Measurements from ENCODE around the gene PAGR1.

The PAGR1 gene

DNA sequence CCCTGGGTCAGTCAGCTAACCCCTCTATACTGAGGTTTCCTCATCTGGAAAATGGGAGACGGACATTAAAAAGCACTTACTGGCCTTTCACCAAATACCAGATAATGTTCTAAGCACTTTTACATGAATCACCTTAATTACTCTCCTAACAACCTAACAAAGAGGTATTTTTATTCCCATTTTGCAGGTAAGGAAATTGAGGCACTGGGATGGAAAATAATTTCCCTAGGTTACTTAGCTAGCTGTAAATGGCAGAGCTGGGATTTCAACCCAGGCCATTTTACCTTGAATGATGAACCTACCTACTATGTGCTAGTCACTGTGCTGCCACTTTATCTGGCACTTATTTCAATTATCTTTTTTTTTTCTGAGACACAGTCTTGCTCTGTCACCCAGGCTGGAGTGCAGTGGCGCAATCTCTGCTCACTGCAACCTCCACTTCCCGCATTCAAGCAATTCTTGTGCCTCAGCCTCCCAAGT, 21.7 kb upstream of the PAGR1 start:
- H3K9me3 ChIP-seq (ENCODE audit: control insufficient read depth, insufficient read depth, low read depth, low read length), result no peaks in the 10 kb centered on the region
- no peaks in the 10 kb centered on the region for H3K27me3 ChIP-seq (ENCODE audit: control insufficient read depth, insufficient read depth, low read length)
- H3K4me3 ChIP-seq (ENCODE audit: low read depth, low read length), result no peak overlapping the region
- H3K9ac ChIP-seq (ENCODE audit: low read length), result no peak overlapping the region
- H3K4me1 ChIP-seq (ENCODE audit: control insufficient read depth, insufficient read depth, low read length), result peaks cover 11% of the 10 kb centered on the region
- peaks cover 46% of the 10 kb centered on the region for H3K36me3 ChIP-seq (ENCODE audit: control insufficient read depth, insufficient read depth, low read length)
- H3K27ac ChIP-seq (ENCODE audit: low read depth, low read length), result no peak overlapping the region

DNA sequence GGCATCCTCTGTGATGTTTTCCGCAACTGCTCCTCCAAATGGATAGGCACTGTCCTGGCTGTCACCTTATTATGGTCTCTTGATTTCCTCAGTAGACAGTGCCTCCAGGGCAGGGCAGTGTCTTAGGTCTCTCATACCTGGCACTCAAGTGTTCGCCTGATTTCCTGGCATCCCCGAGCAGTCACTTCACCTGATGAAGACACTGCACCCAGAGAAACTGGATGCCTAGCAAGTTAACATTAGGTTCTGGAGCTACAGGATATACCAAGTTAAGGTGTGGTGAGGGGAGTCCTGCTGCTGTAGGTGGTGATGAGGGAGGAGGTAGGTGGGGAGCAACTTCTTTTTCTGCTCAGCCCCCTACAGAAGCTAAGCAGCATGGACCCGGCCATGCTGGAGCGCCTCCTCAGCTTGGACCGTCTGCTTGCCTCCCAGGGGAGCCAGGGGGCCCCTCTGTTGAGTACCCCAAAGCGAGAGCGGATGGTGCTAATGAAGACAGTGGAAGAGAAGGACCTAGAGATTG, 13.5 kb upstream of the PAGR1 start:
- Histone ChIP-seq H3K9me3 (ENCODE audit: control insufficient read depth, insufficient read depth, low read depth, low read length) (no peaks in the 10 kb centered on the region), H3K4me1 (ENCODE audit: control insufficient read depth, insufficient read depth, low read length) (peaks cover 19% of the 10 kb centered on the region), H3K4me3 (ENCODE audit: low read depth, low read length) (no peak overlapping the region), H3K36me3 (ENCODE audit: control insufficient read depth, insufficient read depth, low read length) (peaks cover 73% of the 10 kb centered on the region), H3K27me3 (ENCODE audit: control insufficient read depth, insufficient read depth, low read length) (no peaks in the 10 kb centered on the region), H3K27ac (ENCODE audit: low read depth, low read length) (no peak overlapping the region), H3K9ac (ENCODE audit: low read length) (no peak overlapping the region)

DNA sequence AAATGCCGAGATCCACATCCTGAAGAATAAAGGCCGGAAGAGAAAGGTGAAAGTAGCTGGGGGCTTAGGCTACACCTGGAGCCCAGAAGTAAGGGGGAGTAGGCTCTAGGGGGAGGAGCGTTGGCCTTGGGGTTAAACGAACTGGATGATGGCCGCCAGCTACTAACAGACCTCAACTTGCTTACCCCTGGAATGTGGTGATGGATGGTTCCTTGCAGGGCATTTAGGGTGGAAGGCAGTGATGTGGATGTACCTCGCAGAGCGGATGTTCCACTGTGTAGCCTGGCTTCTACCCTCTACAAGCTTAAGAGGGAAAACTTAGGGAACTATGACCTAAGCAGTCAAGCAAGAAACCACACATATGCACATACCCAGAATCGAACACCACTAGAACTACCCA, 11.9 kb upstream of the PAGR1 start:
- Histone ChIP-seq H3K27ac (ENCODE audit: low read depth, low read length) (no peak overlapping the region), H3K9ac (ENCODE audit: low read length) (no peak overlapping the region), H3K4me3 (ENCODE audit: low read depth, low read length) (peak overlapping the region; percentile 79; the same call in 1 of the 2 replicates), H3K4me1 (ENCODE audit: control insufficient read depth, insufficient read depth, low read length) (peaks cover 25% of the 10 kb centered on the region), H3K27me3 (ENCODE audit: control insufficient read depth, insufficient read depth, low read length) (no peaks in the 10 kb centered on the region), H3K9me3 (ENCODE audit: control insufficient read depth, insufficient read depth, low read depth, low read length) (no peaks in the 10 kb centered on the region), H3K36me3 (ENCODE audit: control insufficient read depth, insufficient read depth, low read length) (peaks cover 70% of the 10 kb centered on the region)

DNA sequence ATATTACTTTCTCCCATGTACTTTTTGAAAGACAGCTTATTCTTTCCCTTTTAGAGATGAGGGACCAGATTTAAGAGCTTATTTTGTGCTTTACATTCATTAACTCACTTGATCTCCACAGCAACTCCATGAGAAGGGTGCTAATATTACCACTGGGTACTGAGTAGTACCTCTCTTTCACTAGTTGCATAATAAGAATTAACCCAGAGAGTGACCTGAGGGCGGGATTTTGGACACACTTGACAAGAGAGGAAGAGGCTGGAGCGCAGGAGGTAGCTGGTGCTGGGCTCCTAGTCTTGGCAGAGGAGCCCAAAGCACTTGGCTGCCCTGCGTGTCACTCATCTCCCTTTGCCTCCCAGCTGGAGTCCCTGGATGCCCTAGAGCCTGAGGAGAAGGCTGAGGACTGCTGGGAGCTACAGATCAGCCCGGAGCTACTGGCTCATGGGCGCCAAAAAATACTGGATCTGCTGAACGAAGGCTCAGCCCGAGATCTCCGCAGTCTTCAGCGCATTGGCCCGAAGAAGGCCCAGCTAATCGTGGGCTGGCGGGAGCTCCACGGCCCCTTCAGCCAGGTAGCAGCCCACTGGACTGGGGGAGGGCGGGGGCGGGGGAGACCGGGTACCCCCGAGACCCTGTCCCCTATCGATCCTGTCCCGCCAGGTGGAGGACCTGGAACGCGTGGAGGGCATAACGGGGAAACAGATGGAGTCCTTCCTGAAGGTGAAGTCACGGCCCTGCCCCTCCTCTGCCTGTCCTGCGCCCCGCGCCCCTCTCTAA, 11.3 kb upstream of the PAGR1 start:
- Histone ChIP-seq H3K4me3 (ENCODE audit: low read depth, low read length) (peak overlapping the region; percentile 79), H3K36me3 (ENCODE audit: control insufficient read depth, insufficient read depth, low read length) (peaks cover 68% of the 10 kb centered on the region), H3K4me1 (ENCODE audit: control insufficient read depth, insufficient read depth, low read length) (peaks cover 28% of the 10 kb centered on the region), H3K9me3 (ENCODE audit: control insufficient read depth, insufficient read depth, low read depth, low read length) (no peaks in the 10 kb centered on the region), H3K27me3 (ENCODE audit: control insufficient read depth, insufficient read depth, low read length) (no peaks in the 10 kb centered on the region), H3K27ac (ENCODE audit: low read depth, low read length) (peak overlapping the region; percentile 85), H3K9ac (ENCODE audit: low read length) (peak overlapping the region; percentile 85)

DNA sequence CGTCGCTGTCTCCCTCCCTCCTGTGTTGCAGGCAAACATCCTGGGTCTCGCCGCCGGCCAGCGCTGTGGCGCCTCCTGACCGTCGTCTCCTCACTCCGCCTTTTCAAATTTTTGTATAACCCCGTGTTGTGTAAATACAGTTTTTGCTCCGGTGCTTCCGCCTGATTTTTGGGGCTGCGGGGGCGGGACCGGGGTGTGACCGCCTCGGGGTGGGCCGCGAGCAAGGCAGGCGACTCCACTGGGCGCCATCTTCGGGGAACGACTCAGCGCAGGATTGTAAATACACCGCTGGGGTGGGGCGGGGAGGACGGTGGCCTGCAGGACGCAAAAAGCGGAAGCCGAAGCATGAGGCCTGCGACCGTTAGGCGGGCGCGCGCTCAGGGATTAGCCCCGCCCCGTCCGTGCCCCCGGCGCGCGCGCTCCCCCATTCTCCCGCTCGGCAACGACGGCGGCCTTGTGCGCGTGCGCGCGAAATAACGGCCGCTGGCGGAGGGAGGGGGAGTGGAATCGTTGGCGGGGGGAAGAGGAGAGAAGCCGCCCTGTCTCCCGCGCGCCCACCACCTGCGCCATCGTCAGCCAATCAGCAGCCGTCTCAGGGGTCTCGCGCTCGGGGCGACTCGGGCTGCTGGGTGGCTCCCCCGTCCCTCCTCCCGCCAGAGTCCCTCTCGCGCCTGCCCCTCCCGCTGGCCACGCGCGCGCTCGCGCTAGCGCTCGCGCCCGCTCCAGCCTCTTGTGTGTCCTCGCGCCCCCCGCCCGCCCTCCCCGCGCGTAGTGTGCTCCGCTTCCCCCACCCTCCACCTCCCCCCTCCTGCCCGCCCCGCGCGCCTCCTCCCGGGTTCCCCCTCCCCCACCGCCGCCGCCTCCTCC, 10.5 kb upstream of the PAGR1 start:
- Histone ChIP-seq H3K9me3 (ENCODE audit: control insufficient read depth, insufficient read depth, low read depth, low read length) (no peaks in the 10 kb centered on the region), H3K27me3 (ENCODE audit: control insufficient read depth, insufficient read depth, low read length) (no peaks in the 10 kb centered on the region), H3K27ac (ENCODE audit: low read depth, low read length) (peak overlapping the region; percentile 85), H3K9ac (ENCODE audit: low read length) (peak overlapping the region; percentile 85), H3K4me1 (ENCODE audit: control insufficient read depth, insufficient read depth, low read length) (peaks cover 37% of the 10 kb centered on the region), H3K4me3 (ENCODE audit: low read depth, low read length) (peak overlapping the region; percentile 79), H3K36me3 (ENCODE audit: control insufficient read depth, insufficient read depth, low read length) (peaks cover 69% of the 10 kb centered on the region)

DNA sequence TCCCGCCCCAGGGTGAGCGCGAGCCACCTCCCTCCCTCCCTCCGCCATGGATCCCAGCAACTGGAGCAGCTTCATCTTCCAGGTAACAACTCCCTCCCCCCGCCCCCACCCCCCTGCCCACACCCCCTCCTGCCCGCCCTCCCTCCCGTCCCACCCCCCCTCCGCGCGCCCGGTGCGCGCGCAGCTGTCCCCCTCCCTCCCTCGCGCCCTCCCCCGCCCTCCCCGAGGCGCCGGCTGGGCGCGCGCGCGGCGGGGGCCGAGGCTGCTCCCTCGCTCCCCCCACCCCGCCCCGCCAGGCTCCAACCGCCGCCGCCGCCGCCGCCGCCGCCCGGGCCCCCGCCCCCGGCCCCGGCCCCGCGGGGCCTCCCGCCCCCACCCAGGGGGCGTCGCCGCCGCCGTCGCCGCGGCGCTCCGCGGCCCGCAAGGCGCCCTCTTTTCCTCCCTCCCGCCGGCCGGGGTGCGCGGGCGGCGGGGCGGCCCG, 9.8 kb upstream of the PAGR1 start, which contains the start of gene MAZ:
TSS of gene MAZ (plus strand) at position 431 of the 481 bp plus-strand sequence. CDS start 173 bp downstream, outside the sequence.
- Histone ChIP-seq H3K27me3 (ENCODE audit: control insufficient read depth, insufficient read depth, low read length) (no peaks in the 10 kb centered on the region), H3K4me1 (ENCODE audit: control insufficient read depth, insufficient read depth, low read length) (peaks cover 42% of the 10 kb centered on the region), H3K9me3 (ENCODE audit: control insufficient read depth, insufficient read depth, low read depth, low read length) (no peaks in the 10 kb centered on the region), H3K4me3 (ENCODE audit: low read depth, low read length) (peak within 1 kb of the TSS; percentile 79), H3K27ac (ENCODE audit: low read depth, low read length) (peak within 1 kb of the TSS; percentile 85; the same call in 1 of the 2 replicates), H3K36me3 (ENCODE audit: control insufficient read depth, insufficient read depth, low read length) (peaks cover 63% of the 10 kb centered on the region), H3K9ac (ENCODE audit: low read length) (peak within 1 kb of the TSS; percentile 95)

DNA sequence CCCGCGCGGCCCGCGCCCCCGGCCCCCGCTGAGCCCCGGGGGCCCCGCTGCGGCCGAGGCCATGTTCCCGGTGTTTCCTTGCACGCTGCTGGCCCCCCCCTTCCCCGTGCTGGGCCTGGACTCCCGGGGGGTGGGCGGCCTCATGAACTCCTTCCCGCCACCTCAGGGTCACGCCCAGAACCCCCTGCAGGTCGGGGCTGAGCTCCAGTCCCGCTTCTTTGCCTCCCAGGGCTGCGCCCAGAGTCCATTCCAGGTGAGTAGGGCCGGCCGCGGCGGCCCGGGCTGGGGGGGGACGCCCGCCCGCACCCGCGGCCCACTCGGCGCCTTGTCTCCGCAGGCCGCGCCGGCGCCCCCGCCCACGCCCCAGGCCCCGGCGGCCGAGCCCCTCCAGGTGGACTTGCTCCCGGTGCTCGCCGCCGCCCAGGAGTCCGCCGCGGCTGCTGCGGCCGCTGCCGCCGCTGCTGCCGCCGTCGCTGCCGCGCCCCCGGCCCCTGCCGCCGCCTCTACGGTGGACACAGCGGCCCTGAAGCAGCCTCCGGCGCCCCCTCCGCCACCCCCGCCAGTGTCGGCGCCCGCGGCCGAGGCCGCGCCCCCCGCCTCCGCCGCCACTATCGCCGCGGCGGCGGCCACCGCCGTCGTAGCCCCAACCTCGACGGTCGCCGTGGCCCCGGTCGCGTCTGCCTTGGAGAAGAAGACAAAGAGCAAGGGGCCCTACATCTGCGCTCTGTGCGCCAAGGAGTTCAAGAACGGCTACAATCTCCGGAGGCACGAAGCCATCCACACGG, 9.1 kb upstream of the PAGR1 start:
- Histone ChIP-seq H3K27me3 (ENCODE audit: control insufficient read depth, insufficient read depth, low read length) (no peaks in the 10 kb centered on the region), H3K4me3 (ENCODE audit: low read depth, low read length) (peak overlapping the region; percentile 73), H3K9me3 (ENCODE audit: control insufficient read depth, insufficient read depth, low read depth, low read length) (no peaks in the 10 kb centered on the region), H3K4me1 (ENCODE audit: control insufficient read depth, insufficient read depth, low read length) (peaks cover 42% of the 10 kb centered on the region), H3K9ac (ENCODE audit: low read length) (peak overlapping the region; percentile 95), H3K36me3 (ENCODE audit: control insufficient read depth, insufficient read depth, low read length) (peaks cover 56% of the 10 kb centered on the region), H3K27ac (ENCODE audit: low read depth, low read length) (peak overlapping the region; percentile 63; the same call in 1 of the 2 replicates)

DNA sequence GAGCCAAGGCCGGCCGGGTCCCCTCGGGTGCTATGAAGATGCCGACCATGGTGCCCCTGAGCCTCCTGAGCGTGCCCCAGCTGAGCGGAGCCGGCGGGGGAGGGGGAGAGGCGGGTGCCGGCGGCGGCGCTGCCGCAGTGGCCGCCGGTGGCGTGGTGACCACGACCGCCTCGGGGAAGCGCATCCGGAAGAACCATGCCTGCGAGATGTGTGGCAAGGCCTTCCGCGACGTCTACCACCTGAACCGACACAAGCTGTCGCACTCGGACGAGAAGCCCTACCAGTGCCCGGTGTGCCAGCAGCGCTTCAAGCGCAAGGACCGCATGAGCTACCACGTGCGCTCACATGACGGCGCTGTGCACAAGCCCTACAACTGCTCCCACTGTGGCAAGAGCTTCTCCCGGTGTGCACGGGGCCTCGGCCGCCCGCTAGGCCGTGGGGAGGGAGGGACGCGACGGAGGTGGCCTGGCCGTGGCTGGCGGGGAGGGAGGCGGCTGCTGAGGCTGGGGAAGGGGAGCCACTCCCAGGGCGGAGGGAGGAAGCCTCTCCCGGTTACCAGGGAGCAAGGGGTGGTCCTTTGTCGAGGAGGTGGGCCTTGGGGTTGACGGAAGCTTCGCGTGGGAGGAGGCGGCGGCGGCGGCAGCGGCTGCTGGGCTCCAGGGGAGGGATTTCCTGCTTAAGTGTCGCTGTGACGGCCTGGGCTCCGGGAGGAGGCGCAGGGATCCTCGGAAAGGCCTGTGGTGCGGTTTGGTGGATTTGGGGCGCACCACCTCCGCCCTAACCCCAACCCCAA, 8.3 kb upstream of the PAGR1 start:
- H3K9me3 ChIP-seq (ENCODE audit: control insufficient read depth, insufficient read depth, low read depth, low read length), result no peaks in the 10 kb centered on the region
- peaks cover 48% of the 10 kb centered on the region for H3K36me3 ChIP-seq (ENCODE audit: control insufficient read depth, insufficient read depth, low read length)
- peaks cover 43% of the 10 kb centered on the region for H3K4me1 ChIP-seq (ENCODE audit: control insufficient read depth, insufficient read depth, low read length)
- peak overlapping the region; percentile 16; the same call in 1 of the 2 replicates for H3K27ac ChIP-seq (ENCODE audit: low read depth, low read length)
- peak overlapping the region; percentile 95 for H3K9ac ChIP-seq (ENCODE audit: low read length)
- H3K27me3 ChIP-seq (ENCODE audit: control insufficient read depth, insufficient read depth, low read length), result no peaks in the 10 kb centered on the region
- H3K4me3 ChIP-seq (ENCODE audit: low read depth, low read length), result peak overlapping the region; percentile 73

DNA sequence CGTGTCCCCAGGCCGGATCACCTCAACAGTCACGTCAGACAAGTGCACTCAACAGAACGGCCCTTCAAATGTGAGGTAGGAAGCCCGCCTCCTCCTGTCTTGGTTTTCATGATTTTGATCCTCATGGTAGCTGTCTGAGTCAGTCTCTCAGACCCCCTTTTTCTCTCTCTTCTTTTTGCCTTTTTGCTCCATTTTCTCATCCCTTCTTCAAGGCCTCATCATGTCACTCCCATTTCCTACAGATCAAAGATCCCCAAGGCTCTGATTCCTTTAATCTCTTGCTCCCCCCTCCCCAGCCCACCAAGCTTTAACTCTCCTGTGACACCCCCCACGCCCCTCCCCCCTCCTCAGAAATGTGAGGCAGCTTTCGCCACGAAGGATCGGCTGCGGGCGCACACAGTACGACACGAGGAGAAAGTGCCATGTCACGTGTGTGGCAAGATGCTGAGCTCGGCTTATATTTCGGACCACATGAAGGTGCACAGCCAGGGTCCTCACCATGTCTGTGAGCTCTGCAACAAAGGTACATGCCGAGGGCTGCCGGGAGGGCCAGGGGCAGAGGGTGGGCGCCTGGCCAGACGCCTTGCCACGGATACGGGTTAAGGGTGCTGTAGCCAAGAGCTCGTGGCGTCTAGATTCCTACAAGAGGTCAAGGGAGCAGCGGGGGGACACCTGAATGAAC, 7.6 kb upstream of the PAGR1 start:
- Histone ChIP-seq H3K4me3 (ENCODE audit: low read depth, low read length) (peak overlapping the region; percentile 73), H3K36me3 (ENCODE audit: control insufficient read depth, insufficient read depth, low read length) (peaks cover 41% of the 10 kb centered on the region), H3K9me3 (ENCODE audit: control insufficient read depth, insufficient read depth, low read depth, low read length) (no peaks in the 10 kb centered on the region), H3K4me1 (ENCODE audit: control insufficient read depth, insufficient read depth, low read length) (peaks cover 48% of the 10 kb centered on the region), H3K9ac (ENCODE audit: low read length) (peak overlapping the region; percentile 95), H3K27ac (ENCODE audit: low read depth, low read length) (peak overlapping the region; percentile 16; the same call in 1 of the 2 replicates), H3K27me3 (ENCODE audit: control insufficient read depth, insufficient read depth, low read length) (no peaks in the 10 kb centered on the region)

Data from HUES6 (cell line).